Measurements from ENCODE around the gene ANXA9. TPM values are rescaled to one million over a fixed set of nuclear protein-coding genes. Genes with fewer than 3 reads are reported as not detected.

The ANXA9 gene
- 1.2 TPM for total RNA-seq
- long read RNA-seq: 0 reads

GRCh38 chr1:150981805-150982712 is at the start of gene ANXA9:
Gene ANXA9, plus strand, starts transcription at chr1:150982292. Its CDS starts 814 bp downstream, at chr1:150983106.
- TF ChIP-seq, protein P1, sequence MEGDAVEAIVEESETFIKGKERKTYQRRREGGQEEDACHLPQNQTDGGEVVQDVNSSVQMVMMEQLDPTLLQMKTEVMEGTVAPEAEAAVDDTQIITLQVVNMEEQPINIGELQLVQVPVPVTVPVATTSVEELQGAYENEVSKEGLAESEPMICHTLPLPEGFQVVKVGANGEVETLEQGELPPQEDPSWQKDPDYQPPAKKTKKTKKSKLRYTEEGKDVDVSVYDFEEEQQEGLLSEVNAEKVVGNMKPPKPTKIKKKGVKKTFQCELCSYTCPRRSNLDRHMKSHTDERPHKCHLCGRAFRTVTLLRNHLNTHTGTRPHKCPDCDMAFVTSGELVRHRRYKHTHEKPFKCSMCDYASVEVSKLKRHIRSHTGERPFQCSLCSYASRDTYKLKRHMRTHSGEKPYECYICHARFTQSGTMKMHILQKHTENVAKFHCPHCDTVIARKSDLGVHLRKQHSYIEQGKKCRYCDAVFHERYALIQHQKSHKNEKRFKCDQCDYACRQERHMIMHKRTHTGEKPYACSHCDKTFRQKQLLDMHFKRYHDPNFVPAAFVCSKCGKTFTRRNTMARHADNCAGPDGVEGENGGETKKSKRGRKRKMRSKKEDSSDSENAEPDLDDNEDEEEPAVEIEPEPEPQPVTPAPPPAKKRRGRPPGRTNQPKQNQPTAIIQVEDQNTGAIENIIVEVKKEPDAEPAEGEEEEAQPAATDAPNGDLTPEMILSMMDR (IDR thresholded peaks at IDR 0.05): no peak
- H3K27ac ChIP-seq: peak within 1 kb of the TSS; percentile 36
- intact Hi-C loops (cut with DNase I): no loop called here
- no peaks in the 10 kb centered on the region for H3K9me3 ChIP-seq
- peaks cover 31% of the 10 kb centered on the region for H3K4me1 ChIP-seq
- ATAC-seq: peak; percentile 37
- DNase-seq: no peak
- no peak within 1 kb of the TSS for H3K4me3 ChIP-seq
- no peaks in the 10 kb centered on the region for H3K36me3 ChIP-seq
- no peaks in the 10 kb centered on the region for H3K27me3 ChIP-seq

DNA sequence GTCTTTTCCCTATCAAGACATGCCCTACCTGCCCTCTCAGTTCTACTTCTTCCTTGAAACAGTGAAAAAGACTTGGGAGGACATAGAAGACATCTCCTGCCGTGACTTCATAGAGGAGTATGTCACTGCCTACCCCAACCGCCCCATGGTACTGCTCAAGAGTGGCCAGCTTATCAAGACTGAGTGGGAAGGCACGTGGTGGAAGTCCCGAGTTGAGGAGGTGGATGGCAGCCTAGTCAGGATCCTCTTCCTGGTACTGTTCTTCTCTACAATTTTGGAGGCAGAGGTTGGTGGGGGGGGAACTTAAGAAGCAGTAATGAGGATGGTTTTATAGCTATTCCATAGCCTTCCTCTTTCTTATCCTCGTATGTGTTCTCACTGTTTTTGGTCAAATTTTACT is 37.2 kb upstream of the ANXA9 start:
- TF ChIP-seq, protein P1 (IDR thresholded peaks at IDR 0.05): no peak
- Histone ChIP-seq H3K27me3 (no peaks in the 10 kb centered on the region), H3K9me3 (no peaks in the 10 kb centered on the region), H3K4me3 (no peak overlapping the region), H3K4me1 (no peaks in the 10 kb centered on the region), H3K27ac (no peak overlapping the region), H3K36me3 (peaks cover 97% of the 10 kb centered on the region)
- ATAC-seq (no peak), DNase-seq (no peak)
- intact Hi-C loops (cut with DNase I): no loop called here

GRCh38 chr1:150954708-150955107 is 27.4 kb upstream of the ANXA9 start:
- Histone ChIP-seq H3K27me3 (no peaks in the 10 kb centered on the region), H3K4me3 (no peak overlapping the region), H3K27ac (no peak overlapping the region), H3K9me3 (no peaks in the 10 kb centered on the region), H3K4me1 (no peaks in the 10 kb centered on the region), H3K36me3 (peaks cover 97% of the 10 kb centered on the region)
- DNase-seq (no peak), ATAC-seq (no peak)
- intact Hi-C loops (cut with DNase I): no loop called here
- TF ChIP-seq, protein P1 (IDR thresholded peaks at IDR 0.05): no peak

GRCh38 chr1:150955280-150955679 is 26.8 kb upstream of the ANXA9 start:
- ATAC-seq (no peak), DNase-seq (no peak)
- Histone ChIP-seq H3K4me3 (no peak overlapping the region), H3K9me3 (no peaks in the 10 kb centered on the region), H3K36me3 (peaks cover 97% of the 10 kb centered on the region), H3K4me1 (no peaks in the 10 kb centered on the region), H3K27ac (no peak overlapping the region), H3K27me3 (no peaks in the 10 kb centered on the region)
- intact Hi-C loops (cut with DNase I): no loop called here
- TF ChIP-seq, protein P1 (IDR thresholded peaks at IDR 0.05): no peak

GRCh38 chr1:150957666-150958065 is 24.4 kb upstream of the ANXA9 start:
- Histone ChIP-seq H3K9me3 (no peaks in the 10 kb centered on the region), H3K27ac (no peak overlapping the region), H3K27me3 (no peaks in the 10 kb centered on the region), H3K4me1 (no peaks in the 10 kb centered on the region), H3K4me3 (no peak overlapping the region), H3K36me3 (peaks cover 97% of the 10 kb centered on the region)
- DNase-seq (no peak), ATAC-seq (no peak)
- TF ChIP-seq, protein P1 (IDR thresholded peaks at IDR 0.05): no peak
- intact Hi-C loops (cut with DNase I): no loop called here

Measured in upper lobe of right lung (tissue), 1 donor.